RWPE1 (cell line): ENCODE measurements around the gene AR.

ENCODE experiments used
- CTCF ChIA-PET: fragments of 350-600 bp; sonication (Branson Sonifier 250); formaldehyde crosslinking; extraction: SDS; loops from one replicate; lab custom pipeline; 2021; lab: Yijun Ruan, JAX
- POLR2A ChIA-PET: fragments of 400-600 bp; formaldehyde crosslinking; extraction: SDS; loops from one replicate; lab custom pipeline; 2020; ENCODE audit warnings: antibody characterized with exemption; ENCODE audit not compliant: low non-redundant PET; lab: Yijun Ruan, JAX
- DNase-seq: peaks from one replicate; pipeline ENCODE4 v3.0.0; 2012; ENCODE audit warnings: low spot score
- H3K27ac ChIP-seq: fragments of 450-650 bp; 2 replicates; pipeline ENCODE4 v1.5.1; 2017
- CTCF ChIP-seq: fragments of 450-650 bp; conservative IDR thresholded peaks from 2 replicates; pipeline ENCODE4 v1.5.1; 2017; ENCODE audit warnings: low read depth, mild to moderate bottlenecking

Gene AR

GRCh38 chrX:67543818-67544217 lies at the start of gene AR:
TSS of gene AR (plus strand) at chrX:67544021. CDS start at chrX:67545147, 1,126 bp downstream.
- TF ChIP-seq CTCF, result no peak
- H3K27ac ChIP-seq, result no peak within 1 kb of the TSS
- CTCF ChIA-PET, result no interaction called here
- DNase-seq, result no peak
- POLR2A ChIA-PET, result no interaction called here

- TF ChIP-seq CTCF, result no peak
- ChIA-PET CTCF (no interaction called here), POLR2A (no interaction called here)
- no peak overlapping the region for H3K27ac ChIP-seq
- no peak for DNase-seq
These were observed 43.2 kb upstream of the AR start for GRCh38 chrX:67500617-67501016.

- POLR2A ChIA-PET, result no interaction called here
- no peak for DNase-seq
- CTCF ChIA-PET, result no interaction called here
- H3K27ac ChIP-seq, result no peak overlapping the region
- no peak for TF ChIP-seq CTCF
These were observed 40.8 kb upstream of the AR start for GRCh38 chrX:67503004-67503403.

- ChIA-PET POLR2A (no interaction called here), CTCF (no interaction called here)
- TF ChIP-seq CTCF, result no peak
- no peak overlapping the region for H3K27ac ChIP-seq
- DNase-seq, result no peak
These were observed 40.4 kb upstream of the AR start for GRCh38 chrX:67503453-67503852.

GRCh38 chrX:67520671-67521070 lies 23.1 kb upstream of the AR start:
- ChIA-PET CTCF (interaction anchor here (0.6 kb wide), 1 partner anchor 74 kb away, joined by 4 read pairs; no protein-coding TSS in a partner anchor), POLR2A (no interaction called here)
- no peak overlapping the region for H3K27ac ChIP-seq
- DNase-seq, result no peak
- TF ChIP-seq CTCF, result no peak

GRCh38 chrX:67523002-67523681 lies 20.7 kb upstream of the AR start:
- DNase-seq, result no peak
- H3K27ac ChIP-seq, result no peak overlapping the region
- CTCF ChIA-PET, result no interaction called here
- TF ChIP-seq CTCF, result no peak
- POLR2A ChIA-PET, result no interaction called here
